CD14-positive monocyte (primary cell): ENCODE data around the gene PADI4. TPM values are rescaled to one million over a fixed set of nuclear protein-coding genes. Genes with fewer than 3 reads are reported as not detected.

Experiments used
- DNase-seq, 3 donors: peaks; one replicate each; pipeline ENCODE4 v3.0.0-alpha.2; 2011 to 2022
- H2AFZ ChIP-seq: 2 replicates; pipeline ENCODE4 v1.6.0; 2012; ENCODE audit warnings: mild to moderate bottlenecking, low read depth, low read length, inconsistent platforms; ENCODE audit not compliant: insufficient read depth, poor library complexity, severe bottlenecking
- H3K27ac ChIP-seq, 2 donors: 1 replicate in 1 of 2; 2 replicates in 1 of 2; pipeline ENCODE4 v1.5.1; 2012 to 2013; ENCODE audit warnings: low read length in 2 of 2, control low read depth in 1 of 2, inconsistent platforms in 1 of 2, low read depth in 1 of 2, mild to moderate bottlenecking in 1 of 2
- H3K27me3 ChIP-seq, 2 donors: one replicate each; pipeline versions ENCODE4 v1.6.0 to v1.6.1; 2011 to 2013; ENCODE audit warnings: low read length in 2 of 2; ENCODE audit not compliant: control insufficient read depth in 2 of 2, insufficient read depth in 2 of 2
- H3K36me3 ChIP-seq, 2 donors: replicated peaks in 1 of 2; 1 replicate in 1 of 2; 2 replicates in 1 of 2; pipeline versions ENCODE4 v1.5.1 to v1.6.1; 2012 to 2013; ENCODE audit warnings: low read length in 2 of 2, control low read depth in 1 of 2, inconsistent platforms in 1 of 2, mild to moderate bottlenecking in 1 of 2; ENCODE audit not compliant: insufficient read depth in 2 of 2, control insufficient read depth in 1 of 2
- H3K4me1 ChIP-seq, 2 donors: 1 replicate in 1 of 2; 2 replicates in 1 of 2; pipeline versions ENCODE4 v1.5.1 to v1.6.1; 2012 to 2013; ENCODE audit warnings: low read length in 2 of 2, control low read depth in 1 of 2, inconsistent platforms in 1 of 2, mild to moderate bottlenecking in 1 of 2, moderate library complexity in 1 of 2; ENCODE audit not compliant: insufficient read depth in 2 of 2, control insufficient read depth in 1 of 2
- H3K4me2 ChIP-seq: replicated peaks from 2 replicates; pipeline ENCODE3; 2012; ENCODE audit warnings: low read length, moderate library complexity, mild to moderate bottlenecking; ENCODE audit not compliant: poor library complexity, severe bottlenecking; ENCODE audit errors: extremely low read depth
- H3K4me3 ChIP-seq, 3 experiments: fragments of 200-600 bp in 1 of 3; sonication (generic) in 1 of 3; replicated peaks in 1 of 3; 1 replicate in 2 of 3; 2 replicates in 1 of 3; pipeline ENCODE4 v1.5.1; 2011 to 2013; ENCODE audit warnings: low read length in 3 of 3, mild to moderate bottlenecking in 3 of 3, control low read depth in 2 of 3, low read depth in 2 of 3, inconsistent platforms in 1 of 3, moderate library complexity in 1 of 3
- H3K79me2 ChIP-seq: 2 replicates; pipeline ENCODE4 v1.6.0; 2012; ENCODE audit warnings: mild to moderate bottlenecking, control low read depth, inconsistent platforms, low read length, moderate library complexity; ENCODE audit not compliant: insufficient read depth
- H3K9ac ChIP-seq: 2 replicates; pipeline ENCODE4 v1.6.0; 2017; ENCODE audit warnings: low read length, mild to moderate bottlenecking; ENCODE audit not compliant: insufficient read depth, poor library complexity, severe bottlenecking
- H3K9me3 ChIP-seq, 2 donors: replicated peaks in 1 of 2; 1 replicate in 1 of 2; 2 replicates in 1 of 2; pipeline versions ENCODE4 v1.5.1 to v1.6.1; 2012 to 2013; ENCODE audit warnings: low read length in 2 of 2, control low read depth in 1 of 2; ENCODE audit not compliant: control insufficient read depth in 1 of 2, insufficient read depth in 1 of 2
- H4K20me1 ChIP-seq: 2 replicates; pipeline ENCODE4 v1.6.0; 2012; ENCODE audit warnings: mild to moderate bottlenecking, low read length, control low read depth, moderate library complexity; ENCODE audit not compliant: insufficient read depth
- H3K27ac Mint-ChIP-seq, 7 donors: one replicate each; pipeline ENCODE4 v1.8.0; 2020; ENCODE audit warnings: mild to moderate bottlenecking in 7 of 7, mixed read lengths in 7 of 7, moderate library complexity in 6 of 7, inconsistent platforms in 2 of 7
- H3K27me3 Mint-ChIP-seq, 3 donors: one replicate each; pipeline ENCODE4 v1.8.0; 2021 to 2022; ENCODE audit warnings: low read depth in 3 of 3, mild to moderate bottlenecking in 3 of 3, mixed read lengths in 3 of 3, moderate library complexity in 3 of 3, inconsistent platforms in 1 of 3
- H3K36me3 Mint-ChIP-seq, 2 donors: one replicate each; pipeline ENCODE4 v1.8.0; 2020; ENCODE audit warnings: mixed read lengths in 2 of 2, inconsistent platforms in 1 of 2, mild to moderate bottlenecking in 1 of 2
- H3K4me1 Mint-ChIP-seq: one replicate; pipeline ENCODE4 v1.8.0; 2020; ENCODE audit warnings: mild to moderate bottlenecking, mixed read lengths
- H3K4me3 Mint-ChIP-seq, 2 donors: one replicate each; pipeline ENCODE4 v1.8.0; 2020; ENCODE audit warnings: mild to moderate bottlenecking in 2 of 2, mixed read lengths in 2 of 2, moderate library complexity in 1 of 2
- H3K9me3 Mint-ChIP-seq, 7 donors: one replicate each; pipeline ENCODE4 v1.8.0; 2020 to 2022; ENCODE audit warnings: mixed read lengths in 7 of 7, mild to moderate bottlenecking in 6 of 7, moderate library complexity in 6 of 7, inconsistent platforms in 2 of 7
- CTCF ChIP-seq: fragments of 200-600 bp; IDR thresholded peaks from one replicate; pipeline ENCODE4 v1.8.0; 2022; ENCODE audit warnings: antibody characterized with exemption, mild to moderate bottlenecking
- WGBS: methylation state at CpG from one replicate; pipeline ENCODE4 v1.1.5; 2013; ENCODE audit warnings: missing lambda C conversion rate; ENCODE audit not compliant: insufficient coverage; 5-methylcytosine and 5-hydroxymethylcytosine counted together
- intact Hi-C, 2 donors: fragments of 100-400 bp; cut with micrococcal nuclease; formaldehyde crosslinking; loops; one replicate each; pipeline versions ENCODE4 v1.15.0 to v1.15.1; 2023
- polyA plus RNA-seq, 3 donors: library from polyadenylated mRNA; depleted of rRNA in 1 of 3; unstranded in 2 of 3; stranded (reverse) in 1 of 3; fragments of 300-500 nt in 2 of 3; fragments of >200 nt in 1 of 3; fragmentation: Illumina TruSeq in 2 of 3; gene quantifications; 1 replicate in 2 of 3; 2 replicates in 1 of 3; pipeline ENCODE4 v1.2.3, GENCODE V29; 2012 to 2021

The PADI4 gene
- polyA plus RNA-seq, 3 donors: 160 to 356 (median 164) TPM

- Histone ChIP-seq H4K20me1 (peaks cover 29% of the 10 kb centered on the region), H3K4me2 (no peak overlapping the region), H3K9ac (no peak overlapping the region), H3K4me3 (no peak overlapping the region), H3K9me3 (no peaks in the 10 kb centered on the region), H3K27ac (peak overlapping the region in 1 of 2 donors; percentile 22), H3K27me3 (no peaks in the 10 kb centered on the region), H3K79me2 (no peaks in the 10 kb centered on the region), H2AFZ (no peak overlapping the region), H3K36me3 (peaks cover 80 to 98% of the 10 kb centered on the region in 2 donors), H3K4me1 (peaks cover 0 to 8% of the 10 kb centered on the region in 2 donors)
- H3K36me3 Mint-ChIP-seq: peaks cover 96 to 99% of the 10 kb centered on the region in 2 donors
- H3K4me3 Mint-ChIP-seq: no peak overlapping the region
- H3K27me3 Mint-ChIP-seq: peaks cover 0 to 4% (median 1%) of the 10 kb centered on the region in 3 donors
- intact Hi-C loops: no loop called here
- peak overlapping the region in 4 of 7 donors; percentile 36 to 59 (median 38) for H3K27ac Mint-ChIP-seq
- WGBS: 82% methylated on average over 13 of the region's 14 CpGs
- H3K9me3 Mint-ChIP-seq: peaks cover 0 to 2% (median 0%) of the 10 kb centered on the region in 7 donors
- TF ChIP-seq CTCF: no peak
- DNase-seq: no peak
- peaks cover 5% of the 10 kb centered on the region for H3K4me1 Mint-ChIP-seq
Measured at GRCh38 chr1:17348593-17349234, 40.7 kb downstream of the PADI4 start.

- no peak for TF ChIP-seq CTCF
- no peak overlapping the region for H3K9ac ChIP-seq
- H3K4me1 ChIP-seq: peaks cover 0 to 8% of the 10 kb centered on the region in 2 donors
- Mint-ChIP-seq H3K27me3 (peaks cover 0 to 4% (median 1%) of the 10 kb centered on the region in 3 donors), H3K36me3 (peaks cover 93 to 99% of the 10 kb centered on the region in 2 donors), H3K4me3 (no peak overlapping the region), H3K4me1 (peaks cover 5% of the 10 kb centered on the region), H3K9me3 (peaks cover 0 to 1% (median 0%) of the 10 kb centered on the region in 7 donors), H3K27ac (peak overlapping the region in 2 of 7 donors; percentile 48 to 71)
- H2AFZ ChIP-seq: no peak overlapping the region
- no peaks in the 10 kb centered on the region for H3K9me3 ChIP-seq
- H3K79me2 ChIP-seq: no peaks in the 10 kb centered on the region
- H3K4me2 ChIP-seq: no peak overlapping the region
- no peaks in the 10 kb centered on the region for H3K27me3 ChIP-seq
- 16% methylated on average over 8 of the region's 8 CpGs for WGBS
- peaks cover 33% of the 10 kb centered on the region for H4K20me1 ChIP-seq
- no peak for DNase-seq
- peaks cover 85 to 98% of the 10 kb centered on the region in 2 donors for H3K36me3 ChIP-seq
- no peak overlapping the region for H3K4me3 ChIP-seq
- intact Hi-C loops: no loop called here
- no peak overlapping the region for H3K27ac ChIP-seq
Measured at GRCh38 chr1:17350083-17350482, 42.1 kb downstream of the PADI4 start.
